Measurements from ENCODE around the gene ZNF8. TPM values are rescaled to one million over a fixed set of nuclear protein-coding genes. Genes with fewer than 3 reads are reported as not detected.

The ZNF8 gene
- total and polyA plus RNA-seq, 4 experiments from 2014 or later: 0.63 to 10.2 (median 5.2) TPM

- no peaks in the 10 kb centered on the region for H3K27me3 ChIP-seq (ENCODE audit: insufficient read depth, low read length)
- intact Hi-C loops (cut with micrococcal nuclease): no loop called here
- Mint-ChIP-seq H3K9me3 (peaks cover 2 to 26% (median 13%) of the 10 kb centered on the region in 8 donors), H3K36me3 (peaks cover 34 to 40% of the 10 kb centered on the region in 2 donors), H3K27ac (peak overlapping the region in 2 of 7 donors; percentile 79 to 91), H3K4me3 (peak overlapping the region; percentile 18 to 100 (median 60)), H3K4me1 (peaks cover 26 to 57% (median 36%) of the 10 kb centered on the region in 4 donors), H3K27me3 (no peaks in the 10 kb centered on the region)
- H3K4me3 ChIP-seq (ENCODE audit: low read length in 2 of 2): no peak overlapping the region
- H3K4me1 ChIP-seq (ENCODE audit: insufficient read depth, low read length): peaks cover 36% of the 10 kb centered on the region
- no peak overlapping the region for H3K27ac ChIP-seq (ENCODE audit: low read depth, low read length)
- DNase-seq: no peak
- peaks cover 8% of the 10 kb centered on the region for H3K36me3 ChIP-seq (ENCODE audit: insufficient read depth, low read length)
- peaks cover 0 to 9% of the 10 kb centered on the region in 2 donors for H3K9me3 ChIP-seq (ENCODE audit: control insufficient read depth in 1 of 2, low read length in 2 of 2)
- ChIA-PET POLR2A (ENCODE audit: partially characterized antibody) (interaction anchor here (0.5 to 1.3 kb wide), 5 partner anchors 15 to 472 kb away, joined by 3 to 4 read pairs (median 3); partner anchors contain the start of gene ERVK3-1), CTCF (ENCODE audit: partially characterized antibody) (no interaction called here)
These were observed 1.6 kb upstream of the ZNF8 start for GRCh38 chr19:58277197-58277596.

GRCh38 chr19:58277748-58278540, 811 bp upstream of the ZNF8 start:
- Mint-ChIP-seq H3K4me3 (peak overlapping the region; percentile 93 to 100 (median 98)), H3K36me3 (peaks cover 31 to 37% of the 10 kb centered on the region in 2 donors), H3K27me3 (no peaks in the 10 kb centered on the region), H3K9me3 (peaks cover 2 to 21% (median 8%) of the 10 kb centered on the region in 8 donors), H3K27ac (peak overlapping the region; percentile 91 to 99 (median 96)), H3K4me1 (peaks cover 28 to 57% (median 36%) of the 10 kb centered on the region in 4 donors)
- H3K4me3 ChIP-seq (ENCODE audit: low read length in 2 of 2): peak overlapping the region; percentile 62 to 92
- DNase-seq: peak in 1 of 5 donors; percentile 0
- H3K27ac ChIP-seq (ENCODE audit: low read depth, low read length): peak overlapping the region; percentile 73
- intact Hi-C loops (cut with micrococcal nuclease): loop anchor here (1.0 to 2.0 kb wide), 11 partner anchors 27 to 295 kb away; partner anchors contain the start of genes ERVK3-1, MZF1, RPS5 and ZNF446
- H3K4me1 ChIP-seq (ENCODE audit: insufficient read depth, low read length): peaks cover 36% of the 10 kb centered on the region
- CTCF ChIA-PET (ENCODE audit: partially characterized antibody): no interaction called here
- H3K36me3 ChIP-seq (ENCODE audit: insufficient read depth, low read length): peaks cover 8% of the 10 kb centered on the region
- no peaks in the 10 kb centered on the region for H3K27me3 ChIP-seq (ENCODE audit: insufficient read depth, low read length)
- POLR2A ChIA-PET (ENCODE audit: partially characterized antibody): interaction anchor here (0.5 to 2.5 kb wide), 16 partner anchors 11 to 1874 kb away, joined by 3 to 28 read pairs (median 4); partner anchors contain the start of genes ERVK3-1, ZNF274, ZNF497 and ZNF583
- H3K9me3 ChIP-seq (ENCODE audit: control insufficient read depth in 1 of 2, low read length in 2 of 2): peaks cover 0 to 9% of the 10 kb centered on the region in 2 donors

GRCh38 chr19:58279042-58279924, 528 bp downstream of the ZNF8 start:
- peak overlapping the region; percentile 91 to 99 (median 96) for H3K27ac Mint-ChIP-seq
- H3K4me3 Mint-ChIP-seq: peak overlapping the region; percentile 93 to 100 (median 98)
- ChIA-PET CTCF (ENCODE audit: partially characterized antibody) (interaction anchor here (1.0 kb wide), 1 partner anchor 30 kb away, joined by 3 read pairs; no protein-coding TSS in a partner anchor), POLR2A (ENCODE audit: partially characterized antibody) (interaction anchor here (0.7 to 2.5 kb wide), 16 partner anchors 17 to 1875 kb away, joined by 3 to 28 read pairs (median 5); partner anchors contain the start of genes ERVK3-1, ZNF274, ZNF497 and ZNF548)
- H3K27me3 ChIP-seq (ENCODE audit: insufficient read depth, low read length): no peaks in the 10 kb centered on the region
- peaks cover 36% of the 10 kb centered on the region for H3K4me1 ChIP-seq (ENCODE audit: insufficient read depth, low read length)
- intact Hi-C loops (cut with micrococcal nuclease): loop anchor here (2.0 kb wide), 2 partner anchors 102 to 130 kb away; partner anchors contain the start of genes ZNF584 and ZNF837
- peak overlapping the region; percentile 73 for H3K27ac ChIP-seq (ENCODE audit: low read depth, low read length)
- peaks cover 8% of the 10 kb centered on the region for H3K36me3 ChIP-seq (ENCODE audit: insufficient read depth, low read length)
- no peaks in the 10 kb centered on the region for H3K27me3 Mint-ChIP-seq
- peaks cover 26 to 57% (median 36%) of the 10 kb centered on the region in 4 donors for H3K4me1 Mint-ChIP-seq
- H3K36me3 Mint-ChIP-seq: peaks cover 28 to 38% of the 10 kb centered on the region in 2 donors
- H3K9me3 Mint-ChIP-seq: peaks cover 0 to 14% (median 5%) of the 10 kb centered on the region in 8 donors
- peaks cover 0 to 7% of the 10 kb centered on the region in 2 donors for H3K9me3 ChIP-seq (ENCODE audit: control insufficient read depth in 1 of 2, low read length in 2 of 2)
- DNase-seq: peak in 3 of 5 donors; percentile 14 to 60 (median 22)
- H3K4me3 ChIP-seq (ENCODE audit: low read length in 2 of 2): peak overlapping the region; percentile 62 to 92

GRCh38 chr19:58279925-58280316, 1.2 kb downstream of the ZNF8 start:
- H3K27ac Mint-ChIP-seq: peak overlapping the region; percentile 75 to 99 (median 96)

GRCh38 chr19:58284199-58284598, 5.4 kb downstream of the ZNF8 start:
- no peak overlapping the region for H3K27ac Mint-ChIP-seq
- ChIA-PET CTCF (ENCODE audit: partially characterized antibody) (no interaction called here), POLR2A (ENCODE audit: partially characterized antibody) (no interaction called here)
- peaks cover 18 to 26% (median 23%) of the 10 kb centered on the region in 4 donors for H3K4me1 Mint-ChIP-seq
- H3K4me1 ChIP-seq (ENCODE audit: insufficient read depth, low read length): peaks cover 22% of the 10 kb centered on the region
- intact Hi-C loops (cut with micrococcal nuclease): no loop called here
- H3K9me3 ChIP-seq (ENCODE audit: control insufficient read depth in 1 of 2, low read length in 2 of 2): no peaks in the 10 kb centered on the region
- H3K36me3 ChIP-seq (ENCODE audit: insufficient read depth, low read length): peaks cover 36% of the 10 kb centered on the region
- H3K4me3 ChIP-seq (ENCODE audit: low read length in 2 of 2): no peak overlapping the region
- no peak overlapping the region for H3K4me3 Mint-ChIP-seq
- H3K27ac ChIP-seq (ENCODE audit: low read depth, low read length): no peak overlapping the region
- peaks cover 0 to 4% (median 0%) of the 10 kb centered on the region in 8 donors for H3K9me3 Mint-ChIP-seq
- peaks cover 42 to 44% of the 10 kb centered on the region in 2 donors for H3K36me3 Mint-ChIP-seq
- no peak for DNase-seq
- H3K27me3 ChIP-seq (ENCODE audit: insufficient read depth, low read length): no peaks in the 10 kb centered on the region
- H3K27me3 Mint-ChIP-seq: no peaks in the 10 kb centered on the region

More at GRCh38 chr19:58279925-58280316, 1.2 kb downstream of the ZNF8 start:
- ChIA-PET CTCF (ENCODE audit: partially characterized antibody) (interaction anchor here (1.0 kb wide), 1 partner anchor 29 kb away, joined by 3 read pairs; no protein-coding TSS in a partner anchor), POLR2A (ENCODE audit: partially characterized antibody) (interaction anchor here (0.9 to 2.5 kb wide), 6 partner anchors 18 to 891 kb away, joined by 3 to 28 read pairs (median 4); partner anchors contain the start of genes ERVK3-1, ZNF274, ZNF548 and ZSCAN22)
- Mint-ChIP-seq H3K4me1 (peaks cover 26 to 53% (median 36%) of the 10 kb centered on the region in 4 donors), H3K27me3 (no peaks in the 10 kb centered on the region), H3K9me3 (peaks cover 0 to 8% (median 3%) of the 10 kb centered on the region in 8 donors), H3K36me3 (peaks cover 22 to 33% of the 10 kb centered on the region in 2 donors), H3K4me3 (peak overlapping the region; percentile 93 to 100 (median 98))
- no peaks in the 10 kb centered on the region for H3K27me3 ChIP-seq (ENCODE audit: insufficient read depth, low read length)
- no peak overlapping the region for H3K4me3 ChIP-seq (ENCODE audit: low read length in 2 of 2)
- peaks cover 4% of the 10 kb centered on the region for H3K36me3 ChIP-seq (ENCODE audit: insufficient read depth, low read length)
- no peak overlapping the region for H3K27ac ChIP-seq (ENCODE audit: low read depth, low read length)
- DNase-seq: no peak
- H3K9me3 ChIP-seq (ENCODE audit: control insufficient read depth in 1 of 2, low read length in 2 of 2): peaks cover 0 to 5% of the 10 kb centered on the region in 2 donors
- peaks cover 36% of the 10 kb centered on the region for H3K4me1 ChIP-seq (ENCODE audit: insufficient read depth, low read length)
- intact Hi-C loops (cut with micrococcal nuclease): loop anchor here (2.0 kb wide), 2 partner anchors 101 to 129 kb away; partner anchors contain the start of genes ZNF584 and ZNF837

- no peak overlapping the region for H3K27ac ChIP-seq (ENCODE audit: low read depth, low read length)
- no peak overlapping the region for H3K4me3 ChIP-seq (ENCODE audit: low read length in 2 of 2)
- Mint-ChIP-seq H3K4me3 (no peak overlapping the region), H3K27ac (no peak overlapping the region), H3K36me3 (peaks cover 68 to 77% of the 10 kb centered on the region in 2 donors), H3K4me1 (peaks cover 0 to 5% (median 0%) of the 10 kb centered on the region in 4 donors), H3K9me3 (peaks cover 0 to 44% (median 18%) of the 10 kb centered on the region in 8 donors), H3K27me3 (no peaks in the 10 kb centered on the region)
- H3K27me3 ChIP-seq (ENCODE audit: insufficient read depth, low read length): no peaks in the 10 kb centered on the region
- ChIA-PET POLR2A (ENCODE audit: partially characterized antibody) (no interaction called here), CTCF (ENCODE audit: partially characterized antibody) (no interaction called here)
- peaks cover 37% of the 10 kb centered on the region for H3K36me3 ChIP-seq (ENCODE audit: insufficient read depth, low read length)
- no peaks in the 10 kb centered on the region for H3K4me1 ChIP-seq (ENCODE audit: insufficient read depth, low read length)
- intact Hi-C loops (cut with micrococcal nuclease): no loop called here
- peaks cover 0 to 17% of the 10 kb centered on the region in 2 donors for H3K9me3 ChIP-seq (ENCODE audit: control insufficient read depth in 1 of 2, low read length in 2 of 2)
- no peak for DNase-seq
These were observed 13.2 kb downstream of the ZNF8 start for GRCh38 chr19:58291943-58292342.

All from CD4-positive, alpha-beta memory T cell (primary cell).